DOHH2 (cell line): Measurements from ENCODE around the gene UBAP2L.

Source experiments
- EZH2phosphoT487 ChIP-seq: fragments of 200-600 bp; sonication (generic); IDR thresholded peaks from 2 replicates; pipeline ENCODE4 v1.6.1; 2017; ENCODE audit warnings: borderline replicate concordance, mild to moderate bottlenecking, antibody characterized with exemption, low read length, moderate library complexity, mixed read lengths
- TF ChIP-seq, protein P1 (sequence below): fragments of 200-600 bp; sonication (generic); IDR thresholded peaks from one replicate; pipeline ENCODE4 v1.5.1; 2014; ENCODE audit warnings: antibody characterized with exemption, mild to moderate bottlenecking, low read depth, low read length; ENCODE audit not compliant: poor library complexity, severe bottlenecking

DNA sequence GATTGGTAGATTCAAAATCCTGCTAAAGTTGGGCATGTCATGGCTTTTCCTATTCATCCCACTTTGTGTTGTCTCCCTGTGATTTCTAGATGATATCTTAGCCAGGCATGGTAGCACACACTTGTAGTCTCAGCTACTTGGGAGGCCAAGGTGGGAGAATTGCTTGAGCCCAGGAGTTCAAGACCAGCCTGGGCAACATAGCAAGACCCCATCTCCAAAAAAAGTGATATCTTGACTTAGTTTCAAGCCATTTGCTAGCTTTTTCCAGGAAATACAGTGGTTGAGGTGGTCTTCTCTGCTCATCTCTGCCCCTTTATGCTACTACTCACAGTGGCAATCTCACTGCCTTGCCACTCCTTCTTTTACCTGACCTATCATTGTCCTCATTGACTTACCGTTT, 39.4 kb downstream of the UBAP2L start:
- TF ChIP-seq, protein P1, sequence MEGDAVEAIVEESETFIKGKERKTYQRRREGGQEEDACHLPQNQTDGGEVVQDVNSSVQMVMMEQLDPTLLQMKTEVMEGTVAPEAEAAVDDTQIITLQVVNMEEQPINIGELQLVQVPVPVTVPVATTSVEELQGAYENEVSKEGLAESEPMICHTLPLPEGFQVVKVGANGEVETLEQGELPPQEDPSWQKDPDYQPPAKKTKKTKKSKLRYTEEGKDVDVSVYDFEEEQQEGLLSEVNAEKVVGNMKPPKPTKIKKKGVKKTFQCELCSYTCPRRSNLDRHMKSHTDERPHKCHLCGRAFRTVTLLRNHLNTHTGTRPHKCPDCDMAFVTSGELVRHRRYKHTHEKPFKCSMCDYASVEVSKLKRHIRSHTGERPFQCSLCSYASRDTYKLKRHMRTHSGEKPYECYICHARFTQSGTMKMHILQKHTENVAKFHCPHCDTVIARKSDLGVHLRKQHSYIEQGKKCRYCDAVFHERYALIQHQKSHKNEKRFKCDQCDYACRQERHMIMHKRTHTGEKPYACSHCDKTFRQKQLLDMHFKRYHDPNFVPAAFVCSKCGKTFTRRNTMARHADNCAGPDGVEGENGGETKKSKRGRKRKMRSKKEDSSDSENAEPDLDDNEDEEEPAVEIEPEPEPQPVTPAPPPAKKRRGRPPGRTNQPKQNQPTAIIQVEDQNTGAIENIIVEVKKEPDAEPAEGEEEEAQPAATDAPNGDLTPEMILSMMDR = no peak
- TF ChIP-seq EZH2phosphoT487 = no peak
